ENCODE measurements around the gene AMIGO2. TPM values are rescaled to one million over a fixed set of nuclear protein-coding genes. Genes with fewer than 3 reads are reported as not detected.
A peak's percentile ranks its signal among the peaks of the same experiment; 100 is the strongest.

AMIGO2 gene
- total RNA-seq, 1 experiment from 2014 or later: 8.6 TPM

DNA sequence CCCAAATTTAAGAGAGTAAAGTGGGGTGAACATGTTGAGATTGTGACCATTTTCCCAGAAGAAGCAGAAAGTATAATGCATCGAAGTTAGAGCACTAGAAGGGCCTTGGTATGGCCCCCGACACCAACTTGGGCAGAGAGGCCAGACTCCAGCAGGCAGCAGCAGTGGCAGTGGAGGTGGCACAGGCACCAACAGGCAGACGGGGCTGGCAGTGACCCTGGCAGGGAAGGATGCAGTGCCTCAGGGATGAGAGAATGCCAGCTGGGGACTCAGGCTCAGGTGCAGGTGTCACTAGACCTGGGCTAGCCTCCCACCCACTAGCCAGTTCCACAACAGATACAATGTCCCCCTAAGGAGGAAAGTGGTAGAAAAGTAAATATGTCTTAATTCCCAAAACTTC is 27.7 kb upstream of the AMIGO2 start:
- Mint-ChIP-seq H3K4me1 (peaks cover 0 to 3% of the 10 kb centered on the region in 2 experiments; a peak in 2 of 4 replicates), H3K4me3 (no peak overlapping the region), H3K27ac (peak overlapping the region in 1 of 3 experiments; percentile 6; a peak in 1 of 7 replicates), H3K27me3 (ENCODE audit: low read depth) (no peaks in the 10 kb centered on the region), H3K36me3 (ENCODE audit: insufficient read depth in 1 of 3, low read depth in 3 of 3) (no peaks in the 10 kb centered on the region), H3K9me3 (no peaks in the 10 kb centered on the region)
- H3K4ac ChIP-seq (ENCODE audit: low read depth, low read length): no peak overlapping the region
- no peak overlapping the region for H4K8ac ChIP-seq (replicated peaks; ENCODE audit: insufficient read length, low read depth, low read length)
- no peak overlapping the region for H3T11ph ChIP-seq (ENCODE audit: low read length)
- H3K79me1 ChIP-seq (ENCODE audit: insufficient read depth, low read depth, low read length, poor library complexity, severe bottlenecking): no peaks in the 10 kb centered on the region
- H3K14ac ChIP-seq (ENCODE audit: insufficient read depth, low read length): no peak overlapping the region
- no peak overlapping the region for H2BK5ac ChIP-seq (ENCODE audit: insufficient read length, low read length)
- H3K9me3 ChIP-seq (ENCODE audit: control insufficient read depth, low read depth, low read length): no peaks in the 10 kb centered on the region
- no CpG with 5 or more reads among the region's 3 CpGs for WGBS (ENCODE audit: extremely low coverage, insufficient read length, low lambda C conversion rate)
- DNase-seq: no peak
- H3K27ac ChIP-seq (ENCODE audit: insufficient read length, low read depth, low read length): no peak overlapping the region
- H2BK12ac ChIP-seq (ENCODE audit: insufficient read length, low read depth, low read length): no peak overlapping the region
- no peak overlapping the region for H3K4me2 ChIP-seq (ENCODE audit: insufficient read depth, insufficient read length, low read length)
- no peak overlapping the region for H2AK5ac ChIP-seq (ENCODE audit: insufficient read length, low read length)
- H4K20me1 ChIP-seq (ENCODE audit: control insufficient read depth, insufficient read depth, insufficient read length): no peaks in the 10 kb centered on the region
- no peaks in the 10 kb centered on the region for H3K23me2 ChIP-seq (ENCODE audit: insufficient read length, low read depth, low read length, poor library complexity, severe bottlenecking)
- no peak overlapping the region for H3K23ac ChIP-seq (ENCODE audit: insufficient read length, low read depth, low read length)
- H3K18ac ChIP-seq (ENCODE audit: insufficient read length, low read depth, low read length): no peak overlapping the region
- H2BK15ac ChIP-seq (ENCODE audit: low read depth, low read length): no peak overlapping the region
- no peak overlapping the region for H2BK120ac ChIP-seq (ENCODE audit: low read depth, low read length, poor library complexity, severe bottlenecking)
- no peaks in the 10 kb centered on the region for H3K27me3 ChIP-seq (ENCODE audit: insufficient read depth, low read length)
- no peak overlapping the region for H3K9ac ChIP-seq (ENCODE audit: extremely low read depth, insufficient read length, low read length)
- H3K79me2 ChIP-seq (ENCODE audit: insufficient read depth, low read length): no peaks in the 10 kb centered on the region
- H4K91ac ChIP-seq (ENCODE audit: insufficient read length, low read depth, low read length): no peak overlapping the region
- H4K5ac ChIP-seq (ENCODE audit: insufficient read length, low read depth, low read length): no peak overlapping the region
- no peak overlapping the region for H3K56ac ChIP-seq (ENCODE audit: insufficient read length, low read depth, low read length)
- H2BK20ac ChIP-seq (ENCODE audit: low read depth, low read length, poor library complexity, severe bottlenecking): no peak overlapping the region
- H3K4me1 ChIP-seq (ENCODE audit: insufficient read depth, low read length): no peaks in the 10 kb centered on the region
- H2AFZ ChIP-seq (ENCODE audit: low read length): no peak overlapping the region
- TF ChIP-seq, protein P1, sequence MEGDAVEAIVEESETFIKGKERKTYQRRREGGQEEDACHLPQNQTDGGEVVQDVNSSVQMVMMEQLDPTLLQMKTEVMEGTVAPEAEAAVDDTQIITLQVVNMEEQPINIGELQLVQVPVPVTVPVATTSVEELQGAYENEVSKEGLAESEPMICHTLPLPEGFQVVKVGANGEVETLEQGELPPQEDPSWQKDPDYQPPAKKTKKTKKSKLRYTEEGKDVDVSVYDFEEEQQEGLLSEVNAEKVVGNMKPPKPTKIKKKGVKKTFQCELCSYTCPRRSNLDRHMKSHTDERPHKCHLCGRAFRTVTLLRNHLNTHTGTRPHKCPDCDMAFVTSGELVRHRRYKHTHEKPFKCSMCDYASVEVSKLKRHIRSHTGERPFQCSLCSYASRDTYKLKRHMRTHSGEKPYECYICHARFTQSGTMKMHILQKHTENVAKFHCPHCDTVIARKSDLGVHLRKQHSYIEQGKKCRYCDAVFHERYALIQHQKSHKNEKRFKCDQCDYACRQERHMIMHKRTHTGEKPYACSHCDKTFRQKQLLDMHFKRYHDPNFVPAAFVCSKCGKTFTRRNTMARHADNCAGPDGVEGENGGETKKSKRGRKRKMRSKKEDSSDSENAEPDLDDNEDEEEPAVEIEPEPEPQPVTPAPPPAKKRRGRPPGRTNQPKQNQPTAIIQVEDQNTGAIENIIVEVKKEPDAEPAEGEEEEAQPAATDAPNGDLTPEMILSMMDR (conservative IDR thresholded peaks at IDR 0.05): no peak
